ENCODE results near the gene COL4A6.

COL4A6 gene

GRCh38 chrX:108199691-108200090 lies 238.5 kb downstream of the COL4A6 start:
- H3K4me3 ChIP-seq (ENCODE audit: low read length): no peak overlapping the region
- H3K79me2 ChIP-seq (ENCODE audit: control insufficient read depth, low read length): no peaks in the 10 kb centered on the region
- no peak overlapping the region for H3K4me2 ChIP-seq (ENCODE audit: low read length)
- H3F3A ChIP-seq (ENCODE audit: control insufficient read depth, insufficient read depth): no peaks in the 10 kb centered on the region
- no peaks in the 10 kb centered on the region for H4K20me1 ChIP-seq (ENCODE audit: control insufficient read depth, insufficient read depth, low read depth, low read length)
- H3K4me1 ChIP-seq (ENCODE audit: control insufficient read depth, low read length): no peaks in the 10 kb centered on the region
- no peaks in the 10 kb centered on the region for H3K9me3 ChIP-seq (ENCODE audit: control insufficient read depth, insufficient read depth, low read length)
- H3K27me3 ChIP-seq (ENCODE audit: control insufficient read depth, low read length): no peaks in the 10 kb centered on the region
- no peaks in the 10 kb centered on the region for H3K9me2 ChIP-seq (replicated peaks; ENCODE audit: control insufficient read depth, low read length)
- no peaks in the 10 kb centered on the region for H3K36me3 ChIP-seq (ENCODE audit: control insufficient read depth, low read length)
- peak; percentile 71 for TF ChIP-seq CTCF (IDR thresholded peaks at IDR 0.05; ENCODE audit: low read depth, low read length, poor library complexity, severe bottlenecking)
- TF ChIP-seq EZH2phosphoT487 (IDR thresholded peaks at IDR 0.05; ENCODE audit: borderline replicate concordance, low read length): no peak
- no peak overlapping the region for H3K27ac ChIP-seq (ENCODE audit: low read depth, low read length)

- H4K20me1 ChIP-seq (ENCODE audit: control insufficient read depth, insufficient read depth, low read depth, low read length): no peaks in the 10 kb centered on the region
- H3K4me2 ChIP-seq (ENCODE audit: low read length): no peak overlapping the region
- H3K27me3 ChIP-seq (ENCODE audit: control insufficient read depth, low read length): no peaks in the 10 kb centered on the region
- H3K4me1 ChIP-seq (ENCODE audit: control insufficient read depth, low read length): no peaks in the 10 kb centered on the region
- no peaks in the 10 kb centered on the region for H3F3A ChIP-seq (ENCODE audit: control insufficient read depth, insufficient read depth)
- H3K27ac ChIP-seq (ENCODE audit: low read depth, low read length): no peak overlapping the region
- H3K4me3 ChIP-seq (ENCODE audit: low read length): no peak overlapping the region
- H3K79me2 ChIP-seq (ENCODE audit: control insufficient read depth, low read length): no peaks in the 10 kb centered on the region
- H3K9me3 ChIP-seq (ENCODE audit: control insufficient read depth, insufficient read depth, low read length): no peaks in the 10 kb centered on the region
- H3K9me2 ChIP-seq (replicated peaks; ENCODE audit: control insufficient read depth, low read length): no peaks in the 10 kb centered on the region
- TF ChIP-seq CTCF (IDR thresholded peaks at IDR 0.05; ENCODE audit: low read depth, low read length, poor library complexity, severe bottlenecking): no peak
- no peak for TF ChIP-seq EZH2phosphoT487 (IDR thresholded peaks at IDR 0.05; ENCODE audit: borderline replicate concordance, low read length)
- no peaks in the 10 kb centered on the region for H3K36me3 ChIP-seq (ENCODE audit: control insufficient read depth, low read length)
Observed at GRCh38 chrX:108199041-108199440, 239.2 kb downstream of the COL4A6 start.

- no peak overlapping the region for H3K27ac ChIP-seq (ENCODE audit: low read depth, low read length)
- H3K36me3 ChIP-seq (ENCODE audit: control insufficient read depth, low read length): no peaks in the 10 kb centered on the region
- TF ChIP-seq EZH2phosphoT487 (IDR thresholded peaks at IDR 0.05; ENCODE audit: borderline replicate concordance, low read length) (no peak), CTCF (IDR thresholded peaks at IDR 0.05; ENCODE audit: low read depth, low read length, poor library complexity, severe bottlenecking) (no peak)
- H3K9me3 ChIP-seq (ENCODE audit: control insufficient read depth, insufficient read depth, low read length): no peaks in the 10 kb centered on the region
- H4K20me1 ChIP-seq (ENCODE audit: control insufficient read depth, insufficient read depth, low read depth, low read length): no peaks in the 10 kb centered on the region
- no peaks in the 10 kb centered on the region for H3K4me1 ChIP-seq (ENCODE audit: control insufficient read depth, low read length)
- no peaks in the 10 kb centered on the region for H3K79me2 ChIP-seq (ENCODE audit: control insufficient read depth, low read length)
- H3K4me2 ChIP-seq (ENCODE audit: low read length): no peak overlapping the region
- no peaks in the 10 kb centered on the region for H3K9me2 ChIP-seq (replicated peaks; ENCODE audit: control insufficient read depth, low read length)
- H3K4me3 ChIP-seq (ENCODE audit: low read length): no peak overlapping the region
- no peaks in the 10 kb centered on the region for H3K27me3 ChIP-seq (ENCODE audit: control insufficient read depth, low read length)
- H3F3A ChIP-seq (ENCODE audit: control insufficient read depth, insufficient read depth): no peaks in the 10 kb centered on the region
Observed at GRCh38 chrX:108198420-108198819, 239.8 kb downstream of the COL4A6 start.

- Histone ChIP-seq H3K36me3 (ENCODE audit: control insufficient read depth, low read length) (no peaks in the 10 kb centered on the region), H3K4me3 (ENCODE audit: low read length) (no peak overlapping the region), H3K9me2 (replicated peaks; ENCODE audit: control insufficient read depth, low read length) (no peaks in the 10 kb centered on the region), H3K4me1 (ENCODE audit: control insufficient read depth, low read length) (no peaks in the 10 kb centered on the region), H3K9me3 (ENCODE audit: control insufficient read depth, insufficient read depth, low read length) (no peaks in the 10 kb centered on the region), H4K20me1 (ENCODE audit: control insufficient read depth, insufficient read depth, low read depth, low read length) (no peaks in the 10 kb centered on the region), H3F3A (ENCODE audit: control insufficient read depth, insufficient read depth) (no peaks in the 10 kb centered on the region), H3K4me2 (ENCODE audit: low read length) (no peak overlapping the region), H3K27ac (ENCODE audit: low read depth, low read length) (no peak overlapping the region), H3K79me2 (ENCODE audit: control insufficient read depth, low read length) (no peaks in the 10 kb centered on the region), H3K27me3 (ENCODE audit: control insufficient read depth, low read length) (no peaks in the 10 kb centered on the region)
- TF ChIP-seq EZH2phosphoT487 (IDR thresholded peaks at IDR 0.05; ENCODE audit: borderline replicate concordance, low read length) (no peak), CTCF (IDR thresholded peaks at IDR 0.05; ENCODE audit: low read depth, low read length, poor library complexity, severe bottlenecking) (no peak)
Observed at GRCh38 chrX:108186811-108187210, 251.4 kb downstream of the COL4A6 start.

Measured in DOHH2 (cell line).